Calu3 (cell line): Measurements from ENCODE around the gene DR1. TPM values are rescaled to one million over a fixed set of nuclear protein-coding genes. Genes with fewer than 3 reads are reported as not detected.

ENCODE experiments used
- BruUV-seq: library from RNA; stranded (reverse); fragments of 400-500 nt; replicated peaks from 2 replicates; lab custom pipeline; 2021; lab: Mats Ljungman, UMichigan
- CTCF ChIA-PET: fragments of 300-600 bp; sonication (Branson Sonifier 250); formaldehyde crosslinking; loops from one replicate; lab custom pipeline; 2022; ENCODE audit warnings: antibody characterized with exemption; lab: Charles Lee
- DNase-seq: peaks from one replicate; pipeline ENCODE4 v3.0.0; 2022
- H3K27ac Mint-ChIP-seq: one replicate; pipeline ENCODE4 v1.8.0; 2022; ENCODE audit warnings: mixed read lengths; ENCODE audit not compliant: unreplicated experiment
- H3K27me3 Mint-ChIP-seq: one replicate; pipeline ENCODE4 v1.8.0; 2022; ENCODE audit warnings: mixed read lengths; ENCODE audit not compliant: unreplicated experiment
- H3K36me3 Mint-ChIP-seq: one replicate; pipeline ENCODE4 v1.8.0; 2022; ENCODE audit warnings: mild to moderate bottlenecking, moderate library complexity, mixed read lengths; ENCODE audit not compliant: insufficient read depth, unreplicated experiment
- H3K4me1 Mint-ChIP-seq: one replicate; pipeline ENCODE4 v1.8.0; 2022; ENCODE audit warnings: mild to moderate bottlenecking, low read depth, mixed read lengths; ENCODE audit not compliant: unreplicated experiment
- H3K4me3 Mint-ChIP-seq: one replicate; pipeline ENCODE4 v1.8.0; 2022; ENCODE audit warnings: mild to moderate bottlenecking, low read depth, moderate library complexity, mixed read lengths; ENCODE audit not compliant: unreplicated experiment
- H3K9me3 Mint-ChIP-seq: one replicate; pipeline ENCODE4 v1.8.0; 2022; ENCODE audit warnings: low read depth, mixed read lengths; ENCODE audit not compliant: unreplicated experiment
- intact Hi-C: fragments of 100-400 bp; cut with micrococcal nuclease; formaldehyde crosslinking; loops from one replicate; pipeline ENCODE4 v1.10.0; 2022; ENCODE audit not compliant: unreplicated experiment
- total RNA-seq: library from RNA; stranded (reverse); gene quantifications from 2 replicates; pipeline ENCODE4 v1.2.3, GENCODE V29; 2022
- TF ChIP-seq, protein P1 (sequence below): fragments of 200-600 bp; IDR thresholded peaks from one replicate; pipeline ENCODE4 v1.8.0; 2022; ENCODE audit warnings: antibody characterized with exemption; ENCODE audit not compliant: unreplicated experiment

DR1 gene
- total RNA-seq, 1 experiment from 2014 or later = 51.1 TPM

DNA sequence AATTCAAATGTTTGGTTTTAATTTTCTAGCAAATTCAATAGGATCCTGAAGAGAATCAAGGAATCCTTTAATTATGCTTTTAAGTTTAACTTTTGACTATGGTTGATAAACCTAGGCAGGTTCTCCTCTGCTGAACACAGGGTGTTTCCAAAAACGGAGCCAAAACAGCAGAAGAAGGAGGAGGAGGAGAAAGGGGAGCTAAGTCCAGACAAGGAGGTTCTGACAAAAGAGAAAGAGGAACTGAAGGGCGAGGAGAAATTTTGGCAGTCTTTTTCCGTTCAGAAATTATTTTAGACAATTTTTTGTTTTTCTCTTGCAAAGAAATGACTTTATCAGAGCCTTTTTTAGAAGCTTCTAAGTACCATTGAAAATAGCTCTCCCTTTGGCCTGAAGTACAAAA is 69.0 kb downstream of the DR1 start:
- CTCF ChIA-PET = no interaction called here
- TF ChIP-seq, protein P1, sequence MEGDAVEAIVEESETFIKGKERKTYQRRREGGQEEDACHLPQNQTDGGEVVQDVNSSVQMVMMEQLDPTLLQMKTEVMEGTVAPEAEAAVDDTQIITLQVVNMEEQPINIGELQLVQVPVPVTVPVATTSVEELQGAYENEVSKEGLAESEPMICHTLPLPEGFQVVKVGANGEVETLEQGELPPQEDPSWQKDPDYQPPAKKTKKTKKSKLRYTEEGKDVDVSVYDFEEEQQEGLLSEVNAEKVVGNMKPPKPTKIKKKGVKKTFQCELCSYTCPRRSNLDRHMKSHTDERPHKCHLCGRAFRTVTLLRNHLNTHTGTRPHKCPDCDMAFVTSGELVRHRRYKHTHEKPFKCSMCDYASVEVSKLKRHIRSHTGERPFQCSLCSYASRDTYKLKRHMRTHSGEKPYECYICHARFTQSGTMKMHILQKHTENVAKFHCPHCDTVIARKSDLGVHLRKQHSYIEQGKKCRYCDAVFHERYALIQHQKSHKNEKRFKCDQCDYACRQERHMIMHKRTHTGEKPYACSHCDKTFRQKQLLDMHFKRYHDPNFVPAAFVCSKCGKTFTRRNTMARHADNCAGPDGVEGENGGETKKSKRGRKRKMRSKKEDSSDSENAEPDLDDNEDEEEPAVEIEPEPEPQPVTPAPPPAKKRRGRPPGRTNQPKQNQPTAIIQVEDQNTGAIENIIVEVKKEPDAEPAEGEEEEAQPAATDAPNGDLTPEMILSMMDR = no peak
- no peaks in the 10 kb centered on the region for H3K27me3 Mint-ChIP-seq
- peak overlapping the region; percentile 6 for H3K27ac Mint-ChIP-seq
- intact Hi-C loops = no loop called here
- no TSS peak for BruUV-seq
- no peaks in the 10 kb centered on the region for H3K36me3 Mint-ChIP-seq
- H3K4me1 Mint-ChIP-seq = no peaks in the 10 kb centered on the region
- no peak for DNase-seq
- peaks cover under 1% of the 10 kb centered on the region for H3K9me3 Mint-ChIP-seq
- no peak overlapping the region for H3K4me3 Mint-ChIP-seq

DNA sequence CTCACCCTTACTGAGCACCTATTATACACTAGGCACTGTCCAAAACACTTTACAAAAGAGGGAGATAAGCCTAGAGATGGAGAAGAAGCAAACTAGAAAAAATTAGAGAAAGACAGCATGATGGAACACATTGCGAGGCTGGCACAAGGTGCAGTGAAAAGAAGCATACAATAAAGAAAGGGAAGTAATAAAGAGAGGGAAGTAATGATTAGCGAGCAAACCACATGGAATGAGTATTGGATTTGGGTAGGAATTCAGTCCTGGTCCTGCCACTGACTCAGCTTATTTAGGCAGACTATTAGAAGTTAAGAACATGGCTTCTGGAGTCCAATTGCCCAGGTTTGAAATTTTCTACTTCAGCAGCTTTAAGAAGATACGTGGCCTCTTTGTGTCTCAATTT is 69.6 kb downstream of the DR1 start:
- DNase-seq = no peak
- H3K4me1 Mint-ChIP-seq = no peaks in the 10 kb centered on the region
- H3K9me3 Mint-ChIP-seq = no peaks in the 10 kb centered on the region
- no TSS peak for BruUV-seq
- CTCF ChIA-PET = no interaction called here
- H3K36me3 Mint-ChIP-seq = no peaks in the 10 kb centered on the region
- TF ChIP-seq, protein P1 = no peak
- H3K4me3 Mint-ChIP-seq = no peak overlapping the region
- intact Hi-C loops = no loop called here
- H3K27me3 Mint-ChIP-seq = no peaks in the 10 kb centered on the region
- peak overlapping the region; percentile 6 for H3K27ac Mint-ChIP-seq

DNA sequence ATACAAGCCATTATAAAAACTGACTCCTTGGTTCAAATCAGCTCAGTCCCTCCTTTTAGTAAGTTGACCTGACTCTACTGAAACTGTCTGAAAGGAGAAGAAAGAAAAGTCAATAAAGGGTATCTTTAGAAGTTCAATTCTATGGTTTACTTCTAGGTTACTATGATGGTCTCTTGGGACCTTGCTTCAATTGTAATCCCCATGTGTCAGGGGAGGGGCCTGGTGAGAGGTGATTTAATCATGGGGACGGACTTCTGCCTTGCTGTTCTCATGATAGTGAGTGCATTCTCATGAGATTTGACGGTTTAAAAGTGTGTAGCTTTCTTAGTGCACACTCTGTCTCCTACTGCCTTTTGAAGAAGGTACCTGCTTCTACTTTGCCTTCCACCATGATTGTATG is 70.5 kb downstream of the DR1 start:
- no peak overlapping the region for H3K4me3 Mint-ChIP-seq
- BruUV-seq = no TSS peak
- no peak for DNase-seq
- H3K9me3 Mint-ChIP-seq = no peaks in the 10 kb centered on the region
- H3K27ac Mint-ChIP-seq = no peak overlapping the region
- CTCF ChIA-PET = no interaction called here
- H3K27me3 Mint-ChIP-seq = no peaks in the 10 kb centered on the region
- TF ChIP-seq, protein P1 = no peak
- no peaks in the 10 kb centered on the region for H3K36me3 Mint-ChIP-seq
- intact Hi-C loops = no loop called here
- no peaks in the 10 kb centered on the region for H3K4me1 Mint-ChIP-seq

Other genes starting within 250 kb of the DR1 start
- 66.1 and 68.0 TPM in 2 replicates for gene TMED5, start 165.5 kb upstream of the DR1 start, total RNA-seq
- gene CCDC18, start 165.2 kb upstream of the DR1 start, total RNA-seq = 22.6 and 22.7 TPM in 2 replicates
- gene FNBP1L, start 102.2 kb downstream of the DR1 start, total RNA-seq = 63.4 and 72.7 TPM in 2 replicates